Loucy (cell line): Measurements from ENCODE around the gene ENTR1.

Experiments used
- H2AFZ ChIP-seq: fragments of 200-600 bp; sonication (generic); 2 replicates; pipeline ENCODE4 v1.6.0; 2016; ENCODE audit warnings: antibody characterized with exemption, mild to moderate bottlenecking, low read length, moderate library complexity
- H3F3A ChIP-seq: fragments of 200-600 bp; 2 replicates; pipeline ENCODE4 v1.6.0; 2016; ENCODE audit warnings: antibody characterized with exemption, low read depth, mild to moderate bottlenecking
- H3K27me3 ChIP-seq: fragments of 200-600 bp; sonication (generic); 2 replicates; pipeline ENCODE4 v1.6.1; 2014; ENCODE audit warnings: low read length, mild to moderate bottlenecking; ENCODE audit not compliant: insufficient read depth, poor library complexity, severe bottlenecking
- H3K36me3 ChIP-seq: fragments of 200-600 bp; sonication (generic); 2 replicates; pipeline ENCODE4 v1.6.1; 2016; ENCODE audit warnings: low read length; ENCODE audit not compliant: insufficient read depth
- H3K4me1 ChIP-seq: fragments of 200-600 bp; sonication (generic); 2 replicates; pipeline ENCODE4 v1.5.1; 2014; ENCODE audit warnings: low read length, mild to moderate bottlenecking; ENCODE audit not compliant: insufficient read depth, poor library complexity, severe bottlenecking
- H3K4me2 ChIP-seq: fragments of 200-600 bp; sonication (generic); 2 replicates; pipeline ENCODE4 v1.6.0; 2014; ENCODE audit warnings: antibody characterized with exemption, low read length, low read depth, mild to moderate bottlenecking; ENCODE audit not compliant: poor library complexity, severe bottlenecking
- H3K4me3 ChIP-seq: fragments of 200-600 bp; sonication (generic); 2 replicates; pipeline ENCODE4 v1.5.1; 2014; ENCODE audit warnings: low read length, mild to moderate bottlenecking, mixed read lengths; ENCODE audit not compliant: poor library complexity, severe bottlenecking
- H3K79me2 ChIP-seq: fragments of 200-600 bp; sonication (generic); 2 replicates; pipeline ENCODE4 v1.6.1; 2014; ENCODE audit warnings: low read length; ENCODE audit not compliant: insufficient read depth
- H3K9ac ChIP-seq: fragments of 200-600 bp; sonication (generic); 2 replicates; pipeline ENCODE4 v1.6.0; 2014; ENCODE audit warnings: mild to moderate bottlenecking, low read depth, low read length, moderate library complexity; ENCODE audit not compliant: poor library complexity, severe bottlenecking
- H3K9me2 ChIP-seq: fragments of 200-600 bp; sonication (generic); replicated peaks from 2 replicates; pipeline ENCODE4 v1.6.1; 2016; ENCODE audit warnings: low read depth, low read length, mixed read lengths
- H3K9me3 ChIP-seq: fragments of 200-600 bp; sonication (generic); 2 replicates; pipeline ENCODE4 v1.6.1; 2014; ENCODE audit warnings: mild to moderate bottlenecking, antibody characterized with exemption, low read length, low read depth; ENCODE audit not compliant: insufficient read depth
- H4K20me1 ChIP-seq: fragments of 200-600 bp; sonication (generic); 2 replicates; pipeline ENCODE4 v1.6.0; 2014; ENCODE audit warnings: antibody characterized with exemption, low read length, mild to moderate bottlenecking; ENCODE audit not compliant: insufficient read depth, poor library complexity, severe bottlenecking
- EZH2phosphoT487 ChIP-seq: fragments of 200-600 bp; IDR thresholded peaks from 2 replicates; pipeline ENCODE4 v1.6.1; 2018; ENCODE audit warnings: antibody characterized with exemption, mild to moderate bottlenecking, moderate library complexity, borderline replicate concordance
- TF ChIP-seq, protein P1 (sequence below): fragments of 200-600 bp; sonication (generic); conservative IDR thresholded peaks from 2 replicates; pipeline ENCODE4 v1.5.1; 2014; ENCODE audit warnings: mild to moderate bottlenecking, antibody characterized with exemption, low read length

Gene ENTR1

DNA sequence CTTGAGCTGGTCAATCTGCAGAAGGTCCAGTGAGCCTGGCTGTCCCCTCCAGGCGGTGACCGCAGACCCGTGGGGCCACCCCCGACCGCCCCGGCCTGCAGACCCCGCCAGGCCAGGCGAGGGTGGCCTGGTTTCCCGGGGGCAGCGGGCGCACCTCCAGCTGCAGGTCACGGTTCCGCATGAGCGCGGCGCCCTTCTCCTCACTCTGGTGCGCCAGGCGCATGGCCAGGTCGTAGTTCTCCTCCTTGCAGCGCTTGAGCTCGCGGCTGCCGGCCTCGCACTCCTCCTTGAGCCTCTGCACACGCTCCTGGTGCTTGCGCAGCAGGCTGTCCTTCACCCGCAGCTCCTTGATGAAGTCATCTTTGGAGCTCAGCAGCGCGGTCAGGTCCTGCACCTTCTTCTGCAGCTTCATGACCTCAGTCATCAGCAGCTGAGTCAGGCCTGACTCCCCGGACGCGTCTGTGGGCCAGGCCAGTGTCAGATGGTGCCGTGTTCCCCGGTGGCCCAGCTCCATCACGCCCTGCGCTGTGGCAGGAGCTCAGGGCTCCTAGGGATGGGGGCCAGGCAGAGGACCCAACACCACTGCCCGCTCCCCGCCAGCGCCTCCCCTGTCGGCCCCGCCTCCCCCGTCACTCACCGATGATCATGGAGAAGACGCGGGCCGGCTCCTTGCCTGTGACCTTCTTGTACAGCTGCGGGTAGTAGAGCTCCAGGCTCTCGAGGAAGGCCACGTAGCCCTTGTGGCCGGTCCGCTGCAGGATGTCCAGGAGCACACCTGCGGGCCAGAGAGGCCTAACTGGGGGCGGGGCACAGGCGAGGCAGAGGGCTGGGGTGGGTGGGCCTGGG is 39.5 kb downstream of the ENTR1 start:
- Histone ChIP-seq H4K20me1 (no peaks in the 10 kb centered on the region), H3K9me2 (no peaks in the 10 kb centered on the region), H3K4me3 (no peak overlapping the region), H3F3A (no peaks in the 10 kb centered on the region), H3K9ac (no peak overlapping the region), H3K79me2 (no peaks in the 10 kb centered on the region), H3K4me2 (no peak overlapping the region), H3K27me3 (no peaks in the 10 kb centered on the region), H3K4me1 (no peaks in the 10 kb centered on the region), H2AFZ (no peak overlapping the region), H3K9me3 (no peaks in the 10 kb centered on the region), H3K36me3 (no peaks in the 10 kb centered on the region)
- TF ChIP-seq EZH2phosphoT487, result no peak
- TF ChIP-seq, protein P1, sequence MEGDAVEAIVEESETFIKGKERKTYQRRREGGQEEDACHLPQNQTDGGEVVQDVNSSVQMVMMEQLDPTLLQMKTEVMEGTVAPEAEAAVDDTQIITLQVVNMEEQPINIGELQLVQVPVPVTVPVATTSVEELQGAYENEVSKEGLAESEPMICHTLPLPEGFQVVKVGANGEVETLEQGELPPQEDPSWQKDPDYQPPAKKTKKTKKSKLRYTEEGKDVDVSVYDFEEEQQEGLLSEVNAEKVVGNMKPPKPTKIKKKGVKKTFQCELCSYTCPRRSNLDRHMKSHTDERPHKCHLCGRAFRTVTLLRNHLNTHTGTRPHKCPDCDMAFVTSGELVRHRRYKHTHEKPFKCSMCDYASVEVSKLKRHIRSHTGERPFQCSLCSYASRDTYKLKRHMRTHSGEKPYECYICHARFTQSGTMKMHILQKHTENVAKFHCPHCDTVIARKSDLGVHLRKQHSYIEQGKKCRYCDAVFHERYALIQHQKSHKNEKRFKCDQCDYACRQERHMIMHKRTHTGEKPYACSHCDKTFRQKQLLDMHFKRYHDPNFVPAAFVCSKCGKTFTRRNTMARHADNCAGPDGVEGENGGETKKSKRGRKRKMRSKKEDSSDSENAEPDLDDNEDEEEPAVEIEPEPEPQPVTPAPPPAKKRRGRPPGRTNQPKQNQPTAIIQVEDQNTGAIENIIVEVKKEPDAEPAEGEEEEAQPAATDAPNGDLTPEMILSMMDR, result no peak

DNA sequence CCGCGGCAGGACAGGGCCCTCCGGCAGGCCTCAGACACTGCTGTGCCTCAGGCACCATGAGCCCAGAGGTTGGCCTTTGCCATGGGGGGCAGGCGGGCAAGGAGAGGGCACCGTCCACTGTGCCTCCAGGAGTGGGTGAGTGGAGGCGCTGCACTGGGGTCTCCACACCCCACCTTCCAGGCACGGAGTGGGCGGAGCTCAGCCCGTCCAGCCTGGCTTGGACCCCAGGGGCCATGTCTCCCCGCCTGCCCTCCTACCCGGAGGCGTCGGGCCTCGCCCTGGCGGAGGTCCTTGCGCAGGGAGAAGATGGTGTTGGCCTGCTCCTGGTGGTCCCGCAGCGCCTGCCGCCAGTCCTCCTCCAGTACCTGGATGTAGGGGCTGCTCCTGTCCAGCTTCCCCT is 40.4 kb downstream of the ENTR1 start:
- Histone ChIP-seq H3K79me2 (no peaks in the 10 kb centered on the region), H3K9me3 (no peaks in the 10 kb centered on the region), H3K9ac (no peak overlapping the region), H3K9me2 (no peaks in the 10 kb centered on the region), H3K27me3 (no peaks in the 10 kb centered on the region), H3K4me1 (no peaks in the 10 kb centered on the region), H3F3A (no peaks in the 10 kb centered on the region), H3K4me2 (no peak overlapping the region), H3K4me3 (no peak overlapping the region), H4K20me1 (no peaks in the 10 kb centered on the region), H3K36me3 (no peaks in the 10 kb centered on the region), H2AFZ (no peak overlapping the region)
- TF ChIP-seq, protein P1, result no peak
- TF ChIP-seq EZH2phosphoT487, result no peak

- no peaks in the 10 kb centered on the region for H4K20me1 ChIP-seq
- H3K36me3 ChIP-seq, result no peaks in the 10 kb centered on the region
- no peak overlapping the region for H3K9ac ChIP-seq
- H3K4me3 ChIP-seq, result no peak overlapping the region
- H3K79me2 ChIP-seq, result no peaks in the 10 kb centered on the region
- H3K4me2 ChIP-seq, result no peak overlapping the region
- no peak for TF ChIP-seq EZH2phosphoT487
- TF ChIP-seq, protein P1, result no peak
- no peaks in the 10 kb centered on the region for H3K9me2 ChIP-seq
- no peaks in the 10 kb centered on the region for H3F3A ChIP-seq
- H3K4me1 ChIP-seq, result no peaks in the 10 kb centered on the region
- H3K27me3 ChIP-seq, result no peaks in the 10 kb centered on the region
- no peaks in the 10 kb centered on the region for H3K9me3 ChIP-seq
- no peak overlapping the region for H2AFZ ChIP-seq
These were observed 42.2 kb downstream of the ENTR1 start for GRCh38 chr9:136368190-136368589.
